Mononuclear cell (primary cell): ENCODE results near the gene DPEP2NB. TPM values are rescaled to one million over a fixed set of nuclear protein-coding genes. Genes with fewer than 3 reads are reported as not detected.
"Not testable (repeated sequence)": the region's sequence is repeated elsewhere in the genome, so short reads cannot be mapped to it uniquely, and the experiment has no call there.

Source experiments
- H3K27me3 ChIP-seq: 2 replicates; pipeline ENCODE4 v1.6.0; 2011; ENCODE audit warnings: low read length, control low read depth; ENCODE audit not compliant: insufficient read depth
- H3K4me1 ChIP-seq: 2 replicates; pipeline ENCODE4 v1.5.1; 2011; ENCODE audit warnings: mild to moderate bottlenecking, low read length, control low read depth; ENCODE audit not compliant: insufficient read depth
- H3K4me3 ChIP-seq: 2 replicates; pipeline ENCODE4 v1.5.1; 2011; ENCODE audit warnings: mild to moderate bottlenecking, low read length, moderate library complexity
- H3K9me3 ChIP-seq: 2 replicates; pipeline ENCODE4 v1.5.1; 2011; ENCODE audit warnings: low read depth, mild to moderate bottlenecking, control low read depth, low read length
- total RNA-seq: library from RNA; depleted of rRNA; stranded (reverse); fragments of >200 nt; gene quantifications from one replicate; pipeline ENCODE4 v1.2.3, GENCODE V29; 2012

The DPEP2NB gene
- total RNA-seq, 1 donor = not detected

DNA sequence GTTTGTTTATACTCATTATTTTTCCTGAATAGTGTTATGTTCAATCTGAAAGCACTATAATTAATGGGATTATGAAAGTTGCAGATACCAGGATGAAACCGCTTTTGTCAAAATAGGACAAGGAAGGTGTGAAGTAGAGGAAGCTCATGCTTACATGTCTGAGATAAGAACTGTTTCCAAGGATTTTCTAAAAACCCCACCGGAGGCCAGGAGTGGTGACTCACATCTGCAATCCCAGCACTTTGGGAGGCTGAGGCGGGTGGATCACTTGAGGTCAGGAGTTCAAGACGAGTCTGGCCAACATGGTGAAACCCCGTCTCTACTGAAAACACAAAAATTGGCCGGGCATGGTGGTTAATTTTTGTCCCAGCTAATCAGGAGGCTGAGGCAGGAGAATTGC lies 14.4 kb upstream of the DPEP2NB start:
- H3K27me3 ChIP-seq = not testable (repeated sequence)

DNA sequence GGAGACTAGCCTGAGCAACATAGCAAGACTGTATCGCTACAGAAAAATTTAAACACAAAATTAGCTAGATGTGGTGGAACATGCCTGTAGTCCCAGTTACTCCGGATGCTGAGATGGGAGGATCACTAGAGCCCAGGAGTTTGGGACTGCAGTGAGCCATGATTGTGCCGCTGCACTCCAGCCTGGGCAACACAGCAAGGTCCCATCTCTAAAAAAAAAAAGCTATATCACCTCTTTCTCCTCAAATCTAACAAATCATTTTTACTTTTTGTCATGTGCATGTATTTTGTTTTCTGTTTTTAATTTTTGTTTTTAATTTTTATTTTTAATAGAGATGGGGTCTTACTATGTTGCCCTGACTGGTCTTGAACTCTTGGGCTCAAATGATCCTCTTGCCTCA lies 13.3 kb upstream of the DPEP2NB start:
- Histone ChIP-seq H3K27me3 (no peaks in the 10 kb centered on the region), H3K9me3 (no peaks in the 10 kb centered on the region), H3K4me1 (peaks cover 8% of the 10 kb centered on the region), H3K4me3 (no peak overlapping the region)

More for the DNA sequence above, 14.4 kb upstream of the DPEP2NB start:
- not testable (repeated sequence) for H3K4me3 ChIP-seq, H3K4me1 ChIP-seq, H3K9me3 ChIP-seq

DNA sequence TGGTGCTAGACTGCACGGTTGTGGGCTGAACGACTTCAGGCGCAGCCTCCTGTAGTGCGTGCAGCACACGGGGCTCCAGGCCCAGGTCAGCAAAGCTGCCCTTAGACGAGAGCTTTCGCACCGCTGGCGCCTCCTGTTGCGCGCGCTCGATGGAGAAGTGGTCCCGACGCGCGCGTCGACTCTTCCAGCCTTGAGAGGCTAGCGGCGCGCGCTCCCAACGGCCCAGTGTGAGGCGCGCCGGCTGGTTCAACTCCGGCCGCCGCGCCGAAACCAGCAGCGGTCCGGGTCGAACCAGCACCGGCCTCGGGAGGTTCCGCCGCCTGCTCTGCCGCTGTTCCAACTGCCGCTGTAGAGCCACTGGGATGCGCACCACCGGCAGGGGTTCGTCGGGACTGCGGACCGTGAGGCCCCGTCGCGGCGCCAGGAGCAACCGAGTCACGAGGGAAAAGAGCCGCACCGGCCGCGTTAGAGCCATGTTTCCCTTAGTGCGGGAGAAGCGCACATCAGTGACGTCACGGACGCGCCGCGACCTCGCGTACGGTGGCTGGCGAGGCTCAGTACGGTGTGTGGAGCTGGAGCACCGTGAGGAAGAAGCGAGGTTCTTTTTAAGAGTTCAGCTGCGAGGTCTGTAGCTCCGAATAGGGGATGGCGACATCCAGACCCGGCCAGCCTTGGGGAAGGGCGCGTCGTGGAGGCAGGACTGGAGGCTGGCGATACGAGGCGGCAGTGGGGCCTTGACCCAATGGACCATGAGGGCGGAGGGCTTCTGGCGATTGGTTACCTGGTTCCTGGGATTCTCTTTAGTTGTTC lies 7.2 kb upstream of the DPEP2NB start, which contains the start of the genes DDX28 and DUS2:
Gene DDX28 (minus strand): TSS at position 505 of the 810 bp plus-strand sequence. CDS start 30 bp downstream, at position 475.
Gene DUS2 (plus strand): TSS at position 557 of the 810 bp plus-strand sequence. CDS start 14,740 bp downstream, outside the sequence.
- peaks cover 35% of the 10 kb centered on the region for H3K4me1 ChIP-seq
- H3K9me3 ChIP-seq = no peaks in the 10 kb centered on the region
- no peaks in the 10 kb centered on the region for H3K27me3 ChIP-seq
- peak within 1 kb of the TSS; percentile 90 for H3K4me3 ChIP-seq

DNA sequence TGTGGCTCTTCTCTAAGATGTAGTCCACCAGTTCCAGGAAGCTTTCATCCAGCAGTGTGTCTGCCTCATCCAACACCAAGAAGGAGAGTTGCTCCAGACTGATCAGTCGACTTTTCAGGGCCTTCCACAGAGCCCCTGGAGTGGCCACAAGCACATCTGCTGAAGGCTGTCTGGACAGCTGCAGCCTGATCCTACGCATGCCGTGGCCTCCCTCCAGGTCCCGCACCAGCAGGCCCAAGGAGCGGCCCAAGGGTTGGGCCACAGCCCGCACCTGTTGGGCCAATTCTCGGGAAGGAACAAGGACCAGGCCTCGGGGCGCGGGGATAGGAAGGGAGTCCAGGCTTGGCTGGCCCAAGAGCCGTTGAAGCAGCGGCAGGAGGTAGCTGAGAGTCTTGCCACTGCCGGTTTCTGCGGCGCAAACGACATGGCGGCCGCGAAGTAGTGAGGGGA lies 6.6 kb upstream of the DPEP2NB start:
- Histone ChIP-seq H3K27me3 (no peaks in the 10 kb centered on the region), H3K9me3 (no peaks in the 10 kb centered on the region), H3K4me1 (peaks cover 35% of the 10 kb centered on the region), H3K4me3 (peak overlapping the region; percentile 90)

DNA sequence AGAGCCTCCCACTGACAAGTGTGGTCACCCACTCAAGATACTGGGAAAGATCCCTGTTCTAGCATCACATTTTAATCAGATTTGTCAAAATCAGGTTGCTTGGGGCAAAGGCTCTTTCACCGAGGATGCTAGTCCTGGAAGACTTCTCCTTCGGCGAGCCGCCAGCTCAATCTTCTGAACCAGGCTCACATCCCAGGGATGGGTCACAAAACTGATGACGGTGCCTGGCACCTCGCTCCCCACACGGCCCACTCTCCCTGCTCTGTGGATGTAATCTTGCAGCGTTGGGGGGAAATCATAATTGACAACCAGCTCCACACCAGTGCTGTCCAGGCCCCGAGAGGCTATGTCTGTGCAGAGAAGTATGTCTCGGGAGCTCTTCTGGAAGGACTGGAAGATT lies 5.8 kb upstream of the DPEP2NB start:
- Histone ChIP-seq H3K4me3 (no peak overlapping the region), H3K27me3 (no peaks in the 10 kb centered on the region), H3K4me1 (peaks cover 35% of the 10 kb centered on the region), H3K9me3 (no peaks in the 10 kb centered on the region)

DNA sequence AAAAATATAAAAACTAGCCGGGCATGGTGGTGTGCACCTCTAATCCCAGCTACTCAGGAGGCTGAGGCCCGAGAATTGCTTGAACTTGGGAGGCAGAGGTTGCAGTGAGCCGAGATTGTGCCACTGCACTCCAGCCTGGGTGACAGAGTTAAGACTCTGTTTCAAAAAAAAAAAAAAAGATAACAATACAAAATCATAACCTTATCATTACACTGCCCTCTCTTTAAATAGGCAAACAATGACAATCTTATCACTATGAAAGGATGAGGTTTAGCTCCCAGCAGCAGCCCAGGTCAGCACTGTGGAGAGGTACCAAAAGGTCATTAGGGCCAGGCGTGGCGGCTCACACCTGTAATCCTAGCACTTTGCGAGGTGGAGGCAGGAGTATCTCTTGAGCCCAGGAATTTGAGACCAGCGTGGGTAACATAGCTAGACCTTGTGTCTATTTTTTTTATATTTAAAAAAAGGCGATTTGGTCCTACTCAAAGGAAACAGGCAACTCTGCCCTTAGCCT lies 3.5 kb upstream of the DPEP2NB start:
- peaks cover 31% of the 10 kb centered on the region for H3K4me1 ChIP-seq
- no peak overlapping the region for H3K4me3 ChIP-seq

DNA sequence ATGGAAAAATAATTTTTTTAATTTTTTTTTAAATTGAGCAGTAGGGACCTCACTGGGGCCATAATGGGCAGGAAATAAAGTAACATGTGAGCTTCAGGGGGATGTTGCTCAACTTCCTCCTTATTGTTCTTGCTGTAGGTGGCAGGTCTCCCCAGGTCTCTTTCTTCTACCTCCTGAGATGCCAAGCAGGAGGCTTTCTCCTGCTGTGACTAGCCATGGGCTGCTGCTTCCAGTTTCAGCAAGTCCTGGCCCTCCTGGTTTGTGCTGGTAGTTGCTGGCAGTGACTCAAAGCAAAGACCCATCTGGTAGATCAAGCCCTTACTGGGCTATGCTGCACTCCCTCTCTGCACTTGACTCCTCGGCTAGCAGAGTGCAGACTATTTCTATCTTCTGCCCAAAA lies 2.3 kb downstream of the DPEP2NB start:
- H3K4me3 ChIP-seq = no peak overlapping the region
- H3K9me3 ChIP-seq = no peaks in the 10 kb centered on the region
- H3K4me1 ChIP-seq = peaks cover 27% of the 10 kb centered on the region
- no peaks in the 10 kb centered on the region for H3K27me3 ChIP-seq

More for the DNA sequence above, 3.5 kb upstream of the DPEP2NB start:
- Histone ChIP-seq H3K27me3 (no peaks in the 10 kb centered on the region), H3K9me3 (no peaks in the 10 kb centered on the region)

DNA sequence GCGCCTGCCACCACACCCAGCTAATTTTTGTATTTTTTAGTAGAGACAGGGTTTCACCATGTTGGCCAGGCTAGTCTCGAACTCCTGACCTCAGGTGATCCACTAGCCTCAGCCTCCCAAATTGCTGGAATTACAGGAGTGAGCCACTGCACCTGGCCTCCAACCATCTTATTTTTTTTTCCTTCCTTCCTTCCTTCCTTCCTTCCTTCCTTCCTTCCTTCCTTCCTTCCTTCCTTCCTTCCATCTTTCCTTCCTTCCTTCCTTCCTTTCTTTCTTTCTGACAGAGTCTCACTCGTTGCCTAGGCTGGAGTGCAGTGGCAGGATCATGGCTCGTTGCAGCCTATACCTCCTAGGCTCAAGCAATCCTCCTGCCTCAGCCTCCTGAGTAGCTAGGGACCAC lies 5.8 kb downstream of the DPEP2NB start:
- peaks cover 56% of the 10 kb centered on the region for H3K4me1 ChIP-seq
- not testable (repeated sequence) for H3K9me3 ChIP-seq, H3K27me3 ChIP-seq, H3K4me3 ChIP-seq

DNA sequence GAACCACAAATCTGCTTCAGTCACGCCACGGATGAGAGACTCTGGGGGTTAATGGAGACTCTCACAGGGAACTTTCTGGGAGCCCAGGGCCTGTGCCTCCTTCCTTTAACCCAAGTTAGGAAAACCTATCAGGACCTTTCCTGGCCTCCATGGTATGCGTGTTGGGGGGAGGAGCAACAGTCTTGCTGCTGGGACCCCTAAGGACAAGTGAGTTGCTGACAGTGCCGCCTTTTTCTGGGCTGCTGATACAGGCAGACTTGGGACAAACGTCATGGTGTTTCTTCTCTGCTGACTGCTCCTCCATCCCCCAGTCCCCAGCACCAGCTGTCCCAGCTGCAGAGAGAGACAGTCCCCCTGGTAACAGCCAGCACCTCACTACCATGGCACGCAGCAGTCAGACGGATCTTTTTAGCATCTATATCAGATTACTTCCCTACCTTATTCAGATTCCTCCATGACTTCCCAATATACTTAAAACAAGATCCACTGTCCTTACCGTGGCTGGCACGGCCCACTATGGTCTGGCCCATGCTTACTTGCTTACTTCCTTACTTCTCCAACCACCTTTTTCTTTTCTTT lies 6.5 kb downstream of the DPEP2NB start:
- no peaks in the 10 kb centered on the region for H3K9me3 ChIP-seq
- no peak overlapping the region for H3K4me3 ChIP-seq
- H3K4me1 ChIP-seq = peaks cover 61% of the 10 kb centered on the region
- H3K27me3 ChIP-seq = no peaks in the 10 kb centered on the region

DNA sequence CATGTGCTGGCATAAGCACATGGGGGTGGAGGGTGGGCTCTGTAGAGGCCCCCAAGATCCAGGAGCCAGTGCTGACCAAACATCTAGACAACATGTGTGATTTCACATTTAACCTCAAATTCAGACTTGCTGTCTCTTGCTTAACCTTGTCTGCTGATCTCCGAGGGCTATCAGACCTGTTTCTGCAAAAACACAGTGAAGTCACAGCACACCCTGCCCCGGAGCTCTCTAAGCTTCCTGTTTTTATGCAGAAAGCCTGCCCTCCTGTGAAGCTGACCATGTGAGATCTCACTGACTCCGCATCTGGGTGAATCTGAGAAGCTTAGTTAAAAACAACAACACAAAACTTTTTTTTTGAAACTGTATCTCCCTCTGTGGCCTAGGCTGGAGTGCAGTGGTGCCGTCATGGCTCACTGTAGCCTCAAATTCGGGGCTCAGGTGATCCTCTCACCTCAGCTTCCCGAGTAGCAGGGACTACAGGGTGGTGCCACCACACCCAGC lies 9.9 kb downstream of the DPEP2NB start:
- H3K27me3 ChIP-seq = no peaks in the 10 kb centered on the region
- H3K4me3 ChIP-seq = no peak overlapping the region
- H3K9me3 ChIP-seq = no peaks in the 10 kb centered on the region
- H3K4me1 ChIP-seq = peaks cover 54% of the 10 kb centered on the region

DNA sequence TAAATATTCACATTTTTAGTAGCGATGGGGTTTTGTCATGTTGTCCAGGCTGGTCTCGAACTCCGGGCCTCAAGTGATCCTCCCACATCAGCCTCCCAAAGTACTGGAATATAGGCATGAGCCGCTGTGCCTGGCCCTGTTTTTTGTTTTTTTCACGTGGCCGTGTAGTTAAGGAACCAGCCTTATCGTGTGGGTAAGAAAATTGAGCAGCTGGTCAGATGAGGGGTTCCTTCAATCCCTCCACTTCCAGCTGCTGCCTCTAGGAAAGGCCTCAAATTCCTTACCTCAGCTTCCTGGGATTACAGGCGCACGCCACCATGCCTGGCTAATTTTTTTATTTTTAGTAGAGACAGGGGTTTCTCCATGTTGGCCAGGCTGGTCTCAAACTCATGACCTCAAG lies 10.5 kb downstream of the DPEP2NB start:
- Histone ChIP-seq H3K27me3 (no peaks in the 10 kb centered on the region), H3K4me3 (no peak overlapping the region), H3K4me1 (peaks cover 60% of the 10 kb centered on the region), H3K9me3 (no peaks in the 10 kb centered on the region)

DNA sequence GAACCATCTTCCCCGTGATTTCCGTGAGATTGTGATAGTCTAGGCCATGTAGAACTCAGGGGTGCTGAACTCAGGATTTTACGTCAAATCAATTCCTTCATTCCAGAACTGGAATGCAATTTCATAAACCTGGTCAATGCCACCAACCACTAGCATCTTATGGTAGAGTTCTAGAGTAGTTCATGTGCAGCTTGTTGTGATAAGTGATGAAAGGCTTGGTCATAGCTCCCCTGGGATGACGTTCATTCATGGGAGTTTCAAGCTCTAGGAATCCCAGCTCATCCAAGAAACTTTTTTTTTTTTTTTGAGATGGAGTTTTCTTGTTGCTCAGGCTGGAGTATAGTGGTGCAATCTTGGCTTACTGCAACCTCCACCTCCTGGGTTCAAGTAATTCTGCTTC lies 12.7 kb downstream of the DPEP2NB start:
- Histone ChIP-seq H3K27me3 (no peaks in the 10 kb centered on the region), H3K4me3 (no peak overlapping the region), H3K9me3 (no peaks in the 10 kb centered on the region), H3K4me1 (peaks cover 73% of the 10 kb centered on the region)

DNA sequence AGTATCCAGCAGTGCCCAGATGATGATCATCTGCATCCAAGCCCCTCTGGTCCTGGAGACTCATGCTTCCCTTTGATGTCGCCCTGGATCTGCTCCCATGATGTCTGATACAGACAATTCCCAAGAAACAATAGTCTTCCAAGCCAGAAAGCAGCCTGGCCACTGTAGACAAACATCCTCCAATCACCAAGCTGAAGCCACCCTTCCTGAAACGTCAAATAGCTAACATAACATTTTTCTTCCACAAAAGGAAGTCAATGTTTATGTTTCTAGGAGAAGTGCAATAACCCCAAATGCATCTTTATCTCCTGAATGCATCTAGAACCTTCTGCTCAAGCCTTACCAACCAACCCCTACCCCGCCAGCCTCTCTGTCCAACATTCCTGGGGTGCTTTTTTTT lies 15.3 kb downstream of the DPEP2NB start:
- no peaks in the 10 kb centered on the region for H3K27me3 ChIP-seq
- H3K4me3 ChIP-seq = peak overlapping the region; percentile 41
- peaks cover 74% of the 10 kb centered on the region for H3K4me1 ChIP-seq
- no peaks in the 10 kb centered on the region for H3K9me3 ChIP-seq

DNA sequence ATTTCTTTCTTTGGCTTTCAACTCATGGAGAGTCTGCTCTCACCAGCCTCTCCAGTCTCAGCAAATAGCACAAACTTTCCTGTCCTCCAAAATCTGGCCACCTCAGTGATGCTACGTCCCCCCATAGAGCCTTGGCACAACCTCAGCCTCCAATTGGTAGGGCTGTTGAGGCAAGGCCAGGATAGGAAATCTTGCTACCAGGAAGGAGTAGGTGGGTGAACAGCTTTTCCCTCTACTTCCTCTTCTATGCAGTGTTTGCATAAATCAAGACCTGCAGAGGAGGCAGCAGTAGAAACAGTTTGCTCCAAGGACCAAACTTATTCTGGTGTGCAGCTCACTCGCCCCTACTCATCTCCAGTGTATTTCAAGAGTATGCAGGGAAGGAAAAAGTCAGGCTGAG lies 15.7 kb downstream of the DPEP2NB start:
- H3K27me3 ChIP-seq = no peaks in the 10 kb centered on the region
- peak overlapping the region; percentile 41 for H3K4me3 ChIP-seq
- H3K9me3 ChIP-seq = no peaks in the 10 kb centered on the region
- H3K4me1 ChIP-seq = peaks cover 74% of the 10 kb centered on the region
